Vagina (tissue), 2 donors: Measurements from ENCODE around the gene AKAP13. TPM values are rescaled to one million over a fixed set of nuclear protein-coding genes. Genes with fewer than 3 reads are reported as not detected.

ENCODE experiments used
- DNase-seq, 2 donors: peaks; one replicate each; pipeline ENCODE4 v3.0.0-alpha.2; 2017; ENCODE audit errors: extremely low spot score in 2 of 2
- H3K27ac ChIP-seq: fragments of 200-600 bp; sonication (generic); one replicate; pipeline ENCODE4 v1.5.1; 2019
- H3K27me3 ChIP-seq: fragments of 200-600 bp; sonication (generic); one replicate; pipeline ENCODE4 v1.5.1; 2019
- H3K36me3 ChIP-seq, 2 donors: fragments of 200-600 bp; sonication (generic); one replicate each; pipeline ENCODE4 v1.5.1; 2017 to 2019
- H3K4me1 ChIP-seq: fragments of 200-600 bp; sonication (generic); one replicate; pipeline ENCODE4 v1.5.1; 2019
- H3K4me3 ChIP-seq, 2 donors: fragments of 200-600 bp; sonication (generic); 1 replicate in 1 of 2; 2 replicates in 1 of 2; pipeline ENCODE4 v1.5.1; 2016 to 2019
- H3K9me3 ChIP-seq: fragments of 200-600 bp; sonication (generic); one replicate; pipeline ENCODE4 v1.5.1; 2019
- CTCF ChIP-seq, 3 experiments: fragments of 450-650 bp in 2 of 3; fragments of 200-600 bp in 1 of 3; sonication (generic) in 1 of 3; IDR thresholded peaks; one replicate each; pipeline ENCODE4 v1.5.1; 2017 to 2019; ENCODE audit warnings: antibody characterized with exemption in 3 of 3, mild to moderate bottlenecking in 2 of 3, moderate library complexity in 2 of 3
- POLR2A ChIP-seq, 2 donors: fragments of 450-650 bp; IDR thresholded peaks; one replicate each; pipeline ENCODE4 v1.6.1; 2017; ENCODE audit warnings: antibody characterized with exemption in 2 of 2, mild to moderate bottlenecking in 2 of 2, moderate library complexity in 2 of 2
- POLR2AphosphoS5 ChIP-seq, 2 donors: sonication (generic); formaldehyde crosslinking; IDR thresholded peaks; one replicate each; pipeline ENCODE4 v1.9.0; 2017; ENCODE audit warnings: antibody characterized with exemption in 2 of 2, mild to moderate bottlenecking in 2 of 2, low read depth in 1 of 2; ENCODE audit not compliant: insufficient read depth in 1 of 2
- intact Hi-C: fragments of 100-400 bp; cut with DNase I; formaldehyde crosslinking; loops from one replicate; pipeline ENCODE4 v1.15.1; 2023
- total RNA-seq: library from RNA; depleted of rRNA; stranded (reverse); fragments of >200 nt; gene quantifications from one replicate; pipeline ENCODE4 v1.2.3, GENCODE V29; 2016

AKAP13 gene
- total RNA-seq, 1 donor from 2014 or later: 177 TPM

- no peaks in the 10 kb centered on the region for H3K27me3 ChIP-seq
- no peak for DNase-seq
- H3K9me3 ChIP-seq: peaks cover 6% of the 10 kb centered on the region
- H3K36me3 ChIP-seq: no peaks in the 10 kb centered on the region
- H3K4me1 ChIP-seq: peaks cover 8% of the 10 kb centered on the region
- H3K27ac ChIP-seq: no peak overlapping the region
- H3K4me3 ChIP-seq: no peak overlapping the region
- intact Hi-C loops: no loop called here
- TF ChIP-seq POLR2A (IDR thresholded peaks at IDR 0.05): no peak
- TF ChIP-seq POLR2AphosphoS5 (IDR thresholded peaks at IDR 0.05; ENCODE audit: insufficient read depth in 1 of 2, low read depth in 1 of 2): no peak
- TF ChIP-seq CTCF (IDR thresholded peaks at IDR 0.05): no peak
Observed at GRCh38 chr15:85453144-85453872, 72.9 kb downstream of the AKAP13 start.

GRCh38 chr15:85454403-85454802 is 74.0 kb downstream of the AKAP13 start:
- intact Hi-C loops: no loop called here
- Histone ChIP-seq H3K4me3 (no peak overlapping the region), H3K36me3 (no peaks in the 10 kb centered on the region), H3K27me3 (no peaks in the 10 kb centered on the region), H3K4me1 (peaks cover 10% of the 10 kb centered on the region), H3K27ac (no peak overlapping the region), H3K9me3 (peaks cover 6% of the 10 kb centered on the region)
- TF ChIP-seq CTCF (IDR thresholded peaks at IDR 0.05): no peak
- no peak for TF ChIP-seq POLR2AphosphoS5 (IDR thresholded peaks at IDR 0.05; ENCODE audit: insufficient read depth in 1 of 2, low read depth in 1 of 2)
- no peak for TF ChIP-seq POLR2A (IDR thresholded peaks at IDR 0.05)
- no peak for DNase-seq

GRCh38 chr15:85455891-85456290 is 75.5 kb downstream of the AKAP13 start:
- H3K27me3 ChIP-seq: no peaks in the 10 kb centered on the region
- no peaks in the 10 kb centered on the region for H3K36me3 ChIP-seq
- intact Hi-C loops: no loop called here
- no peak for DNase-seq
- H3K4me3 ChIP-seq: no peak overlapping the region
- H3K9me3 ChIP-seq: no peaks in the 10 kb centered on the region
- no peak overlapping the region for H3K27ac ChIP-seq
- no peak for TF ChIP-seq POLR2AphosphoS5 (IDR thresholded peaks at IDR 0.05; ENCODE audit: insufficient read depth in 1 of 2, low read depth in 1 of 2)
- TF ChIP-seq POLR2A (IDR thresholded peaks at IDR 0.05): no peak
- TF ChIP-seq CTCF (IDR thresholded peaks at IDR 0.05): no peak
- H3K4me1 ChIP-seq: peaks cover 20% of the 10 kb centered on the region

- H3K4me1 ChIP-seq: peaks cover 20% of the 10 kb centered on the region
- intact Hi-C loops: no loop called here
- no peak overlapping the region for H3K4me3 ChIP-seq
- H3K27me3 ChIP-seq: no peaks in the 10 kb centered on the region
- H3K36me3 ChIP-seq: no peaks in the 10 kb centered on the region
- no peak for TF ChIP-seq CTCF (IDR thresholded peaks at IDR 0.05)
- TF ChIP-seq POLR2AphosphoS5 (IDR thresholded peaks at IDR 0.05; ENCODE audit: insufficient read depth in 1 of 2, low read depth in 1 of 2): no peak
- no peak for TF ChIP-seq POLR2A (IDR thresholded peaks at IDR 0.05)
- no peaks in the 10 kb centered on the region for H3K9me3 ChIP-seq
- DNase-seq: no peak
- no peak overlapping the region for H3K27ac ChIP-seq
Observed at GRCh38 chr15:85456798-85457197, 76.4 kb downstream of the AKAP13 start.

GRCh38 chr15:85457392-85457968 is 77.1 kb downstream of the AKAP13 start:
- DNase-seq: no peak
- Histone ChIP-seq H3K4me1 (peaks cover 20% of the 10 kb centered on the region), H3K27ac (no peak overlapping the region), H3K36me3 (no peaks in the 10 kb centered on the region), H3K27me3 (no peaks in the 10 kb centered on the region), H3K4me3 (no peak overlapping the region), H3K9me3 (no peaks in the 10 kb centered on the region)
- TF ChIP-seq POLR2A (IDR thresholded peaks at IDR 0.05) (no peak), CTCF (IDR thresholded peaks at IDR 0.05) (no peak), POLR2AphosphoS5 (IDR thresholded peaks at IDR 0.05; ENCODE audit: insufficient read depth in 1 of 2, low read depth in 1 of 2) (no peak)
- intact Hi-C loops: no loop called here
